A549 (cell line): ENCODE data around the gene CBLC. TPM values are rescaled to one million over a fixed set of nuclear protein-coding genes. Genes with fewer than 3 reads are reported as not detected.

Source experiments
- ATAC-seq, 2 experiments: fragments of 200-7000 bp in 1 of 2; fragments of >200 bp in 1 of 2; cut with Nextera tagmentation in 1 of 2; cut with Tn5 transposase in 1 of 2; 3 replicates each; pipeline versions ENCODE4 v1.8.0 to v1.9.1; 2018 to 2020; ENCODE audit warnings: mild to moderate bottlenecking in 1 of 2, moderate library complexity in 1 of 2
- CTCF ChIA-PET: fragments of 300-600 bp; sonication (Branson Sonifier 250); formaldehyde crosslinking; extraction: SDS; loops from one replicate; lab custom pipeline; 2021; ENCODE audit warnings: antibody characterized with exemption, inconsistent platforms; lab: Yijun Ruan, JAX
- POLR2A ChIA-PET: fragments of 350-600 bp; formaldehyde crosslinking; extraction: SDS; loops from one replicate; lab custom pipeline; 2021; ENCODE audit warnings: antibody characterized with exemption, inconsistent platforms; lab: Yijun Ruan, JAX
- DNase-seq, 2 experiments: peaks; one replicate each; pipeline versions ENCODE4 v3.0.0 to v3.0.0-alpha.2; 2011 to 2016; ENCODE audit warnings: low read depth in 1 of 2, low spot score in 1 of 2
- FAIRE-seq: peaks from 2 replicates; lab custom pipeline; 2011; peaks lifted over from hg19 to GRCh38; lab: Jason Lieb, UNC
- H3K27ac ChIP-seq, 2 experiments: fragments of >200 bp; sonication (Bioruptor Twin); formaldehyde crosslinking; 3 replicates each; pipeline ENCODE4 v1.5.1; 2016 to 2017
- H3K4me1 ChIP-seq: fragments of >200 bp; sonication (Bioruptor Twin); formaldehyde crosslinking; 3 replicates; pipeline ENCODE4 v1.6.1; 2016
- H3K4me2 ChIP-seq: fragments of >200 bp; sonication (Bioruptor Twin); formaldehyde crosslinking; 3 replicates; pipeline ENCODE4 v1.6.1; 2016
- H3K4me3 ChIP-seq: fragments of >200 bp; sonication (Bioruptor Twin); formaldehyde crosslinking; 3 replicates; pipeline ENCODE4 v1.5.1; 2016
- H3K9me3 ChIP-seq: fragments of >200 bp; sonication (Bioruptor Twin); formaldehyde crosslinking; 3 replicates; pipeline ENCODE4 v1.6.1; 2016
- CBX2 ChIP-seq: fragments of 200-600 bp; sonication (generic); IDR thresholded peaks from 2 replicates; pipeline ENCODE4 v1.6.1; 2016; ENCODE audit warnings: low read depth, mild to moderate bottlenecking, borderline replicate concordance
- CBX8 ChIP-seq: fragments of 200-600 bp; sonication (generic); IDR thresholded peaks from 2 replicates; pipeline ENCODE4 v1.6.1; 2016
- E2F6 ChIP-seq: IDR thresholded peaks from 2 replicates; pipeline ENCODE4 v1.6.1; 2012; ENCODE audit warnings: low read depth, borderline replicate concordance
- EHMT2 ChIP-seq: fragments of 200-600 bp; sonication (generic); IDR thresholded peaks from 2 replicates; pipeline ENCODE4 v1.6.1; 2016; ENCODE audit warnings: antibody characterized with exemption, low read depth, mild to moderate bottlenecking, moderate library complexity
- EP300 ChIP-seq, 2 experiments: fragments of >200 bp; sonication (Bioruptor Twin); formaldehyde crosslinking; IDR thresholded peaks; 2 replicates in 1 of 2; 3 replicates in 1 of 2; pipeline ENCODE4 v1.6.1; 2016 to 2017
- FOSB ChIP-seq: fragments of 250-450 bp; sonication (Bioruptor Pico); IDR thresholded peaks from 2 replicates; pipeline ENCODE4 v1.5.0; 2020; ENCODE audit warnings: mild to moderate bottlenecking, moderate library complexity
- FOSL2 ChIP-seq, 2 experiments: fragments of 450-650 bp in 1 of 2; fragments of >200 bp in 1 of 2; sonication (Bioruptor Twin) in 1 of 2; formaldehyde crosslinking; IDR thresholded peaks; 2 replicates each; pipeline versions ENCODE4 v1.5.0 to v1.6.1; 2016 to 2020; ENCODE audit warnings: mild to moderate bottlenecking in 1 of 2, moderate library complexity in 1 of 2
- GATA3 ChIP-seq: IDR thresholded peaks from 2 replicates; pipeline ENCODE4 v1.6.1; 2012; ENCODE audit warnings: borderline replicate concordance
- HES2 ChIP-seq: fragments of >200 bp; sonication (Bioruptor Twin); formaldehyde crosslinking; IDR thresholded peaks from 2 replicates; pipeline ENCODE4 v1.6.1; 2016
- HOXB13 ChIP-seq: fragments of 250-450 bp; sonication (Bioruptor Pico); IDR thresholded peaks from 2 replicates; pipeline ENCODE4 v1.5.0; 2020; ENCODE audit warnings: low read depth, mild to moderate bottlenecking, moderate library complexity
- HOXB5 ChIP-seq: fragments of 250-450 bp; sonication (Bioruptor Pico); IDR thresholded peaks from 2 replicates; pipeline ENCODE4 v1.5.0; 2020; ENCODE audit warnings: mild to moderate bottlenecking, moderate library complexity
- JUN ChIP-seq, 2 experiments: fragments of >200 bp; sonication (Bioruptor Twin); formaldehyde crosslinking; IDR thresholded peaks; 2 replicates in 1 of 2; 3 replicates in 1 of 2; pipeline ENCODE4 v1.6.1; 2016 to 2017
- KDM1A ChIP-seq: fragments of 200-600 bp; sonication (generic); IDR thresholded peaks from 2 replicates; pipeline ENCODE4 v1.6.1; 2016; ENCODE audit warnings: low read depth, mild to moderate bottlenecking
- KDM5A ChIP-seq: fragments of 200-600 bp; sonication (generic); IDR thresholded peaks from 2 replicates; pipeline ENCODE4 v1.6.1; 2016; ENCODE audit warnings: antibody characterized with exemption, mild to moderate bottlenecking
- MAFK ChIP-seq: fragments of 450-650 bp; IDR thresholded peaks from 2 replicates; pipeline ENCODE4 v1.6.1; 2014; ENCODE audit not compliant: partially characterized antibody
- MAX ChIP-seq: IDR thresholded peaks from 2 replicates; pipeline ENCODE4 v1.6.1; 2012
- MYC ChIP-seq: IDR thresholded peaks from 2 replicates; pipeline ENCODE4 v1.6.1; 2012; ENCODE audit warnings: mild to moderate bottlenecking, inconsistent platforms, low read length, improper control_type of control experiment, borderline replicate concordance
- NPAS2 ChIP-seq: fragments of 250-450 bp; sonication (Bioruptor Pico); IDR thresholded peaks from 2 replicates; pipeline ENCODE4 v1.8.0; 2022; ENCODE audit warnings: mild to moderate bottlenecking, moderate library complexity, borderline replicate concordance
- PHF8 ChIP-seq: fragments of 200-600 bp; sonication (generic); IDR thresholded peaks from 2 replicates; pipeline ENCODE4 v1.6.1; 2016; ENCODE audit warnings: low read depth, mild to moderate bottlenecking, antibody characterized with exemption, moderate library complexity, borderline replicate concordance
- RAD21 ChIP-seq, 2 experiments: fragments of >200 bp in 1 of 2; sonication (Bioruptor Twin) in 1 of 2; formaldehyde crosslinking in 1 of 2; IDR thresholded peaks in 1 of 2; conservative IDR thresholded peaks in 1 of 2; 2 replicates in 1 of 2; 3 replicates in 1 of 2; pipeline ENCODE4 v1.6.1; 2012 to 2018; ENCODE audit warnings: inconsistent platforms in 1 of 2
- RCOR1 ChIP-seq: fragments of 150-350 bp; IDR thresholded peaks from 2 replicates; pipeline ENCODE4 v1.6.1; 2014; ENCODE audit warnings: antibody characterized with exemption, low read length, low read depth
- RFX5 ChIP-seq: fragments of 450-650 bp; IDR thresholded peaks from 2 replicates; pipeline ENCODE4 v1.7.1; 2014; ENCODE audit warnings: antibody characterized with exemption, mild to moderate bottlenecking, moderate library complexity
- USF2 ChIP-seq: fragments of 450-650 bp; IDR thresholded peaks from 2 replicates; pipeline ENCODE4 v1.6.1; 2014; ENCODE audit warnings: antibody characterized with exemption
- ZFP36 ChIP-seq: fragments of 450-650 bp; IDR thresholded peaks from 2 replicates; pipeline ENCODE4 v1.6.1; 2014; ENCODE audit warnings: borderline replicate concordance; ENCODE audit not compliant: partially characterized antibody
- WGBS: methylation state at CpG from one replicate; pipeline ENCODE4 v1.1.6; 2017; ENCODE audit errors: missing lambda C conversion rate; 5-methylcytosine and 5-hydroxymethylcytosine counted together
- polyA plus RNA-seq, 4 experiments: library from polyadenylated mRNA; depleted of rRNA in 3 of 4; stranded (reverse); fragments of >200 nt; fragmentation: RNase III in 1 of 4; extraction: RNeasy Plus Mini Kit Qiagen cat#74134 plus additional on column Dnase treatment in 1 of 4; gene quantifications; 2 replicates in 3 of 4; 3 replicates in 1 of 4; pipeline ENCODE4 v1.2.3, GENCODE V29; 2011 to 2017
- TF ChIP-seq, protein P1 (sequence below): fragments of >200 bp; sonication (Bioruptor Twin); formaldehyde crosslinking; IDR thresholded peaks from 3 replicates; pipeline ENCODE4 v1.6.1; 2016

Gene CBLC
- polyA plus RNA-seq, 2 of the 4 experiments (the other 2 are of a cell fraction): not detected

DNA sequence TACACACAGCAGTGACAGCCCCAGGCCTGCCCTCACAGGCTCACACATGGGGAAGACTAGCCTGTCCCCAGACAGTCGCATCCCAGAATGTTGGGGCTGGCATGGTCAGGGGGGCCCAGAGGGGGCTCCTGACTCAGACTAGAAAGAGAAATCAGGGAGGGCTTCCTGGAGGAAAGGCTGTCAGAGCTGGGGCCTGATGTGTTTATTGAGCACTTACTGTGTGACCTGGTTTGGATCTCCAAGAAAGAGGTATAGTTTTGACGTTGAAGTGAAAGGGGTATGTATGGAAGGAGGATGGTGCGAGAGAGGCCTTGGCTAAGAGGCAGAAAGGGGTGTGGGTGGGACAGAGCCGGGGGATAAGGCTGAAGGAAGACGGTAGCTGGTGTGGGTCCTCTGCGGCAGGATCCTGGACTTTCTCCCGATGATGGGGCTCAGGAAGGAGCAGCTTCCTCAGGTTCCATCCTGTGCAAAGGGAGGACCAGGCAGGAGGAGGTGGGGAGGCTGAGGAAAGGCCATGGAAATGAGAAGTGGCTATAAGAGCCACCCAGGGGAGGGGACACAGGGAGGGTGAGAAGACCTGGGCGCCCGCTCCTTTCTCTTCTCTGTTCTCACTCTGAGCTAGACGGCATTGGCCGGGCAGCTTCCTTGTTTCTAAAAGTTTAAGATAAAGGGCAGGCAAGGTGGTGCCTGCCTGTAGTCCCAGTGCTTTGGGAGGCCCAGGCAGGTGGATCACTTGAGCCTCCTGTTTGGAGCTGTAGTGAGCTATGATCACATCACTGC is 45.3 kb upstream of the CBLC start:
- peaks cover 42% of the 10 kb centered on the region for H3K4me1 ChIP-seq
- no peak for FAIRE-seq
- no peaks in the 10 kb centered on the region for H3K9me3 ChIP-seq
- peak overlapping the region; percentile 61 to 78 for H3K27ac ChIP-seq
- no peak for TF ChIP-seq EP300 (IDR thresholded peaks at IDR 0.05)
- TF ChIP-seq MAFK: no peak
- TF ChIP-seq, protein P1, sequence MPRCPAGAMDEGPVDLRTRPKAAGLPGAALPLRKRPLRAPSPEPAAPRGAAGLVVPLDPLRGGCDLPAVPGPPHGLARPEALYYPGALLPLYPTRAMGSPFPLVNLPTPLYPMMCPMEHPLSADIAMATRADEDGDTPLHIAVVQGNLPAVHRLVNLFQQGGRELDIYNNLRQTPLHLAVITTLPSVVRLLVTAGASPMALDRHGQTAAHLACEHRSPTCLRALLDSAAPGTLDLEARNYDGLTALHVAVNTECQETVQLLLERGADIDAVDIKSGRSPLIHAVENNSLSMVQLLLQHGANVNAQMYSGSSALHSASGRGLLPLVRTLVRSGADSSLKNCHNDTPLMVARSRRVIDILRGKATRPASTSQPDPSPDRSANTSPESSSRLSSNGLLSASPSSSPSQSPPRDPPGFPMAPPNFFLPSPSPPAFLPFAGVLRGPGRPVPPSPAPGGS: no peak
- TF ChIP-seq NPAS2: no peak
- TF ChIP-seq KDM1A: 0 out of 2 replicates have a peak, but pooled peaks have one; percentile 27
- peak; percentile 98 for TF ChIP-seq ZFP36
- H3K4me2 ChIP-seq: no peak overlapping the region
- CTCF ChIA-PET: interaction anchor here (0.7 to 42.5 kb wide), 8 partner anchors 8 to 149 kb away, joined by 3 to 1899 read pairs (median 17); partner anchors contain the start of genes BCL3 and CBLC
- no peak overlapping the region for H3K4me3 ChIP-seq
- ATAC-seq: peak in 1 of 2 experiments; percentile 40; a peak in 2 of 6 replicates
- WGBS: 86% methylated on average over 11 of the region's 11 CpGs
- POLR2A ChIA-PET: interaction anchor here (0.6 to 2.5 kb wide), 4 partner anchors 9 to 59 kb away, joined by 3 to 9 read pairs (median 6); no protein-coding TSS in a partner anchor
- DNase-seq: no peak

- ATAC-seq (no peak), FAIRE-seq (no peak), DNase-seq (no peak)
- H3K27ac ChIP-seq: peak overlapping the region; percentile 92 to 99
- H3K4me3 ChIP-seq: no peak overlapping the region
- ChIA-PET POLR2A (no interaction called here), CTCF (interaction anchor here (5.1 to 42.5 kb wide), 3 partner anchors 10 to 45 kb away, joined by 30 to 1899 read pairs (median 103); partner anchors contain the start of genes BCL3 and CBLC)
- H3K4me1 ChIP-seq: peaks cover 50% of the 10 kb centered on the region
- TF ChIP-seq CBX8 (no peak), RAD21 (conservative IDR thresholded peaks at IDR 0.05 in 1 of 2, IDR thresholded peaks at IDR 0.05 in 1 of 2) (no peak), HOXB5 (CRISPR knock-in tag) (no peak), USF2 (no peak), KDM5A (no peak), HES2 (no peak), MAX (no peak), FOSB (CRISPR knock-in tag) (no peak), CBX2 (no peak), EHMT2 (no peak), RFX5 (no peak), RCOR1 (no peak)
- WGBS: 90% methylated on average over 1 of the region's 1 CpG
- no peaks in the 10 kb centered on the region for H3K9me3 ChIP-seq
- no peak overlapping the region for H3K4me2 ChIP-seq
These were observed 43.3 kb upstream of the CBLC start for GRCh38 chr19:44734357-44734756.

DNA sequence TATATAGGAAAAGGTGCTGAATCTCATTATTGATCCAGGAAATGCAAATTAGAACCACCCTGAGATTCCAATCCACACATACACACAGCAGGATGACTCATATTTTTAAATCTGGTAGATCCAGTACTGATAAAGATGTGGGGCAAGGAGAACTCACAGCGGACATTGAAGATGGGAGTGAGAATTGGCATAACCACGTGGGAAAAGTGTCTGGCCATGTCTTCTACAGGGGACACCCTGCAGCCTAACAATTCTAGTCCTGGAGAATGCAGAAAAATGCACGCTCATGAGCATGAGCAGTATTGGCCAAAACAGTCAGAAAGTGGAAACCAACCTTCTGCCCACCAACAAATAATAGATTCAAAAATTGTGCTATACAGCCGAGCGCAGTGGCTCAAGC is 42.7 kb upstream of the CBLC start:
- DNase-seq: peak in 1 of 2 experiments; percentile 52
- CTCF ChIA-PET: interaction anchor here (6.3 to 42.5 kb wide), 2 partner anchors 11 to 38 kb away, joined by 103 to 1899 read pairs; partner anchors contain the start of genes BCL3 and CBLC
- Histone ChIP-seq H3K4me2 (peak overlapping the region; percentile 2; the same call in 1 of the 3 replicates), H3K9me3 (no peaks in the 10 kb centered on the region), H3K27ac (peak overlapping the region; percentile 92 to 99), H3K4me3 (no peak overlapping the region), H3K4me1 (peaks cover 57% of the 10 kb centered on the region)
- ATAC-seq: no peak
- FAIRE-seq: no peak
- peak; percentile 51; the same call in 1 of the 2 replicates for TF ChIP-seq E2F6
- TF ChIP-seq MYC: no peak
- TF ChIP-seq NPAS2: no peak
- TF ChIP-seq GATA3: peak; percentile 79; the same call in 1 of the 2 replicates
- peak; percentile 55 for TF ChIP-seq MAX
- TF ChIP-seq HOXB13 (CRISPR knock-in tag): peak; percentile 41; the same call in 1 of the 2 replicates
- peak; percentile 41 for TF ChIP-seq MAFK
- no peak for TF ChIP-seq PHF8
- peak; percentile 36; the same call in 1 of the 2 replicates for TF ChIP-seq FOSL2 (IDR thresholded peaks at IDR 0.05)
- TF ChIP-seq FOSL2 (CRISPR knock-in tag; IDR thresholded peaks at IDR 0.05): peak; percentile 92
- TF ChIP-seq JUN (IDR thresholded peaks at IDR 0.05): 0 out of 5 replicates have a peak, but pooled peaks of 1 of the 2 experiments have one; percentile 25
- POLR2A ChIA-PET: no interaction called here
- WGBS: 65% methylated on average over 5 of the region's 5 CpGs
